K562 (cell line): ENCODE measurements around the gene ZNF865. TPM values are rescaled to one million over a fixed set of nuclear protein-coding genes. Genes with fewer than 3 reads are reported as not detected.
A peak's percentile ranks its signal among the peaks of the same experiment; 100 is the strongest.

Experiments used
- ATAC-seq: fragments of 200-7000 bp; cut with Tn5 transposase; 3 replicates; pipeline ENCODE4 v1.9.1; 2020; ENCODE audit warnings: moderate library complexity
- BruUV-seq: library from RNA; stranded (reverse); fragments of 400-500 nt; replicated peaks from 2 replicates; lab custom pipeline; 2021; lab: Mats Ljungman, UMichigan
- CTCF ChIA-PET: fragments of 300-600 bp; formaldehyde crosslinking; extraction: SDS; loops from one replicate; lab custom pipeline; 2021; ENCODE audit warnings: low intra/inter-chr PET ratio; lab: Yijun Ruan, JAX
- POLR2A ChIA-PET: fragments of 300-600, 350-650 bp; sonication (Branson Sonifier 250); formaldehyde crosslinking; extraction: SDS; loops from one replicate; lab custom pipeline; 2021; ENCODE audit warnings: antibody characterized with exemption, inconsistent platforms; lab: Yijun Ruan, JAX
- DNase-seq, 4 experiments: peaks; one replicate each; pipeline versions ENCODE4 v3.0.0 to v3.0.0-alpha.2; 2011 to 2018; ENCODE audit warnings: low spot score in 3 of 4, mixed read lengths in 3 of 4; ENCODE audit errors: extremely low read depth in 1 of 4
- FAIRE-seq: peaks from 2 replicates; lab custom pipeline; 2011; peaks lifted over from hg19 to GRCh38; lab: Jason Lieb, UNC
- H2AFZ ChIP-seq: 2 replicates; pipeline ENCODE4 v1.6.0; 2011; ENCODE audit warnings: low read depth, low read length, control low read depth, inconsistent platforms
- H3K27ac ChIP-seq: fragments of 200-600 bp; 3 replicates; pipeline ENCODE4 v1.8.0; 2011; ENCODE audit warnings: low read depth, mild to moderate bottlenecking, control low read depth, inconsistent platforms, low read length, moderate library complexity, mixed read lengths; ENCODE audit errors: extremely low read depth
- H3K27me3 ChIP-seq, 2 experiments: fragments of 300-600 bp in 1 of 2; 2 replicates in 1 of 2; 3 replicates in 1 of 2; pipeline versions ENCODE4 v1.6.0 to v1.8.0; 2011; ENCODE audit warnings: inconsistent platforms in 2 of 2, low read length in 2 of 2, mild to moderate bottlenecking in 1 of 2, mixed read lengths in 1 of 2, moderate library complexity in 1 of 2; ENCODE audit not compliant: control insufficient read depth in 2 of 2, insufficient read depth in 2 of 2
- H3K36me3 ChIP-seq: fragments of 300-600 bp; 3 replicates; pipeline ENCODE4 v1.8.0; 2011; ENCODE audit warnings: mild to moderate bottlenecking, low read length, inconsistent platforms; ENCODE audit not compliant: control insufficient read depth, insufficient read depth
- H3K4me1 ChIP-seq, 2 experiments: fragments of 200-600 bp in 1 of 2; replicated peaks in 1 of 2; 2 replicates in 1 of 2; 3 replicates in 1 of 2; pipeline versions ENCODE4 v1.5.1 to v1.8.0; 2011; ENCODE audit warnings: inconsistent platforms in 2 of 2, low read length in 2 of 2, mild to moderate bottlenecking in 1 of 2, mixed read lengths in 1 of 2, moderate library complexity in 1 of 2; ENCODE audit not compliant: control insufficient read depth in 2 of 2, insufficient read depth in 2 of 2
- H3K4me2 ChIP-seq: 2 replicates; pipeline ENCODE4 v1.6.1; 2011; ENCODE audit warnings: low read length, control low read depth, inconsistent platforms, mixed read lengths; ENCODE audit not compliant: insufficient read depth
- H3K4me3 ChIP-seq: fragments of 200-600 bp; sonication (generic), shearing (Covaris generic); 2 replicates; pipeline ENCODE4 v1.5.1; 2016; ENCODE audit warnings: control low read depth, inconsistent platforms
- H3K79me2 ChIP-seq: fragments of 200-600 bp; 3 replicates; pipeline ENCODE4 v1.8.0; 2011; ENCODE audit warnings: low read length, inconsistent platforms; ENCODE audit not compliant: control insufficient read depth, insufficient read depth
- H3K9ac ChIP-seq, 2 experiments: 2 replicates each; pipeline versions ENCODE4 v1.6.0 to v1.6.1; 2011; ENCODE audit warnings: low read depth in 2 of 2, low read length in 2 of 2, control low read depth in 1 of 2, inconsistent platforms in 1 of 2, mild to moderate bottlenecking in 1 of 2, mixed read lengths in 1 of 2; ENCODE audit not compliant: insufficient read depth in 1 of 2
- H3K9me1 ChIP-seq: one replicate; pipeline ENCODE4 v1.6.0; 2011; ENCODE audit warnings: inconsistent platforms, mild to moderate bottlenecking, low read length, moderate library complexity; ENCODE audit not compliant: control insufficient read depth, insufficient read depth
- H3K9me3 ChIP-seq: replicated peaks from 2 replicates; pipeline ENCODE4 v1.5.1; 2011; ENCODE audit warnings: low read depth, low read length, inconsistent platforms; ENCODE audit not compliant: control insufficient read depth, insufficient read depth
- H4K20me1 ChIP-seq: replicated peaks from 2 replicates; pipeline ENCODE4 v1.6.1; 2011; ENCODE audit warnings: low read length, inconsistent platforms, mixed read lengths; ENCODE audit not compliant: control insufficient read depth, insufficient read depth
- CSDE1 ChIP-seq, 2 experiments: fragments of 450-650 bp; IDR thresholded peaks; 2 replicates each; pipeline ENCODE4 v1.6.1; 2016; ENCODE audit warnings: mild to moderate bottlenecking in 1 of 2
- DEAF1 ChIP-seq: fragments of 450-650 bp; formaldehyde crosslinking; IDR thresholded peaks from 2 replicates; pipeline ENCODE4 v1.4.0; 2020; ENCODE audit warnings: mild to moderate bottlenecking, moderate library complexity
- FOSL1 ChIP-seq: fragments of 200-800 bp; sonication (Bioruptor generic); conservative IDR thresholded peaks from 2 replicates; pipeline ENCODE4 v1.6.1; 2016; ENCODE audit warnings: missing genetic modification characterization, missing compliant biosample characterization
- GABPA ChIP-seq: fragments of 200-800 bp; sonication (Bioruptor generic); conservative IDR thresholded peaks from 2 replicates; pipeline ENCODE4 v1.6.1; 2016; ENCODE audit warnings: low read depth, missing genetic modification characterization, missing compliant biosample characterization
- HNRNPL ChIP-seq: fragments of 200-400 bp; formaldehyde crosslinking; IDR thresholded peaks from 2 replicates; pipeline ENCODE4 v1.6.1; 2017; ENCODE audit warnings: low read depth, mild to moderate bottlenecking, low read length
- NFRKB ChIP-seq: fragments of 450-650 bp; IDR thresholded peaks from 2 replicates; pipeline ENCODE4 v1.6.1; 2016; ENCODE audit warnings: low read depth
- POLR2AphosphoS5 ChIP-seq: IDR thresholded peaks from 2 replicates; pipeline ENCODE4 v1.6.1; 2011; ENCODE audit warnings: mild to moderate bottlenecking, low read depth, low read length, moderate library complexity; ENCODE audit not compliant: control insufficient read depth, insufficient read depth
- U2AF2 ChIP-seq: fragments of 200-400 bp; formaldehyde crosslinking; optimal IDR thresholded peaks from 2 replicates; pipeline ENCODE3; 2017; ENCODE audit warnings: low read depth, mild to moderate bottlenecking, low read length
- ZKSCAN1 ChIP-seq: fragments of 150-350 bp; IDR thresholded peaks from 2 replicates; pipeline ENCODE4 v1.6.1; 2016; ENCODE audit warnings: low read depth, low read length
- ZNF511 ChIP-seq: sonication (generic); formaldehyde crosslinking; IDR thresholded peaks from 2 replicates; pipeline ENCODE4 v1.8.0; 2022; ENCODE audit warnings: mild to moderate bottlenecking, missing genetic modification reagents
- ZNF586 ChIP-seq: fragments of 450-650 bp; formaldehyde crosslinking; conservative IDR thresholded peaks from 2 replicates; pipeline ENCODE4 v1.4.0; 2020; ENCODE audit warnings: mild to moderate bottlenecking, moderate library complexity
- ZNF79 ChIP-seq: fragments of 250-450 bp; sonication (Bioruptor Pico); IDR thresholded peaks from 2 replicates; pipeline ENCODE4 v1.4.0; 2020; ENCODE audit warnings: low read depth, mild to moderate bottlenecking, moderate library complexity
- whole genome bisulfite sequencing: fragments of 100-300 bp; shearing (Covaris generic); methylation state at CpG from one replicate; pipeline ENCODE4 v1.1.6; 2016; ENCODE audit warnings: low coverage, mixed read lengths; ENCODE audit not compliant: insufficient coverage; ENCODE audit errors: missing lambda C conversion rate; 5-methylcytosine and 5-hydroxymethylcytosine counted together
- in situ Hi-C: fragments of 300-500 bp; cut with MboI; formaldehyde crosslinking; loops from 4 replicates; pipeline ENCODE4 v1.15.0; 2018; ENCODE audit warnings: inconsistent platforms, mixed read lengths
- intact Hi-C: fragments of 100-400 bp; cut with micrococcal nuclease; formaldehyde crosslinking; loops from 2 replicates; pipeline ENCODE4 v1.14.2; 2022
- polyA plus RNA-seq, 8 experiments: library from polyadenylated mRNA; depleted of rRNA in 4 of 8; stranded (reverse) in 5 of 8; unstranded in 3 of 8; fragments of >200 nt; fragmentation: Nextera tagmentation in 2 of 8; fragmentation: Illumina TruSeq in 1 of 8; extraction: Ambion mirVana in 2 of 8; extraction: Trizol in 1 of 8; gene quantifications; 2 replicates each; pipeline versions ENCODE4 v1.2.1 to v1.2.3, GENCODE V29; 2011 to 2014; ENCODE audit warnings: inconsistent platforms in 1 of 8, missing spikeins in 1 of 8
- total RNA-seq, 7 experiments: library from RNA; depleted of rRNA in 6 of 7; stranded (reverse); fragments of >200 nt in 6 of 7; fragmentation: Illumina TruSeq in 2 of 7; extraction: Trizol in 2 of 7; gene quantifications; 2 replicates each; pipeline versions ENCODE4 v1.2.1 to v1.2.3, GENCODE V29; 2011 to 2021; ENCODE audit warnings: low replicate concordance in 1 of 7
- TF ChIP-seq, protein P1 (sequence below): sonication (generic); formaldehyde crosslinking; IDR thresholded peaks from 2 replicates; pipeline ENCODE4 v1.8.1; 2023; ENCODE audit warnings: mild to moderate bottlenecking, missing genetic modification reagents
- TF ChIP-seq, protein P2 (sequence below), 3 experiments: IDR thresholded peaks in 2 of 3; conservative IDR thresholded peaks in 1 of 3; 2 replicates each; pipeline ENCODE4 v1.5.1; 2011 to 2012; ENCODE audit warnings: low read length in 3 of 3, mild to moderate bottlenecking in 3 of 3, control low read depth in 2 of 3, improper control_type of control experiment in 1 of 3, inconsistent platforms in 1 of 3, low read depth in 1 of 3, mixed read lengths in 1 of 3, moderate library complexity in 1 of 3; ENCODE audit not compliant: insufficient read depth in 2 of 3

The ZNF865 gene
- total and polyA plus RNA-seq, 9 of the 15 experiments (the other 6 are each of a cell fraction or from before 2014, with no cell fraction given), result 0.40 to 18.8 (median 1.6) TPM; not detected in 2

DNA sequence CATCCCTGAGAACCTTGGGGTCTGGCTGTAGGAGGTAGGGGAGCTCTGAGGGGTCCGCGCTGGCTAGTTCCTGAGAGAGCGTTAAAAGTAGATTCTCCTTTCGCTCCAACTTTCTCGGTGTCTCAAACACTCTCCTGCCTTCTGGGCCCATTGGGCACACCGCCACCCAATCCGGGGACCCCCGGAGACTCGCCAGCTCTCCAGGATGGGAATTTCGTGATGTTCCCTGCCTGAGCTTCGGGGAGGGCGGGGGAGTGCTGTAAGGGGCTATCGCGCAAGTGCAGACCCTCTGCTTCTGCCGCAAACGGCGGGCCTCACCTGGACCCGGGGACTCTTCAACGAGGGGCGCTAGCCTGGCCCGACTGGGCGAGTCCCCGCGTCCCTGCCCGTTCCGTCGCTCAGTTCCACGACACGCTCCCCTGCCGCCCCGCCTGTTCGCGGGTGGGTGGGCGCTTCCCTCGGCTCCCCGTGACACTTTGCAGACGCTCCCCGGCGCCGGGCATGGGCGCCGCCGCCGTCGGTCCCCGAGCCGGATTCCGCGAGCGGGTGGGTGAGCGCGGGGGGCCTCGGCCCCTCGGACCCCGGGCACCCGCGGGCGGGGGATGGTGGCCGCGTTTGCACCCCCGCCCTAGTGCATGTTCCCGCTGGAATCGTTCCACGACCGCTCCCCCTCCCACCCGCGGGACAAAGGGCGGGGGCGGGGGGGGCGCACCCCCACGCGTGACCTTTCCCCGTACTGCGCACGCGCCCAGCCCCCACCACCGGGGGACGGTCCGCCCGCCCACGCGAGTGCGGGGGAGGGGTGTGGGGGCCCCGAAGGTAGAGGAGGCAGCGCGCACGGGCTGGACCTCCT is 42.5 kb downstream of the ZNF865 start, which contains the start of gene CCDC106:
TSS of gene CCDC106 (plus strand) at position 481 of the 853 bp plus-strand sequence. CDS start 835 bp downstream, outside the sequence.
- intact Hi-C loops, result no loop called here
- Histone ChIP-seq H3K9me3 (no peaks in the 10 kb centered on the region), H3K36me3 (peaks cover 49% of the 10 kb centered on the region; the same call in 2 of the 3 replicates), H3K4me1 (peaks cover 26 to 78% of the 10 kb centered on the region in 2 experiments), H3K27ac (peak within 1 kb of the TSS; percentile 90), H3K9me1 (no peaks in the 10 kb centered on the region), H3K4me3 (peak within 1 kb of the TSS; percentile 68), H3K4me2 (peak within 1 kb of the TSS; percentile 90), H3K79me2 (peaks cover 57% of the 10 kb centered on the region), H2AFZ (peak within 1 kb of the TSS; percentile 95), H4K20me1 (no peaks in the 10 kb centered on the region), H3K27me3 (no peaks in the 10 kb centered on the region), H3K9ac (peak within 1 kb of the TSS; percentile 89 to 98)
- ChIA-PET POLR2A (interaction anchor here (0.5 to 1.8 kb wide), 11 partner anchors 10 to 612 kb away, joined by 3 to 7 read pairs (median 3); partner anchors contain the start of gene ZNF865), CTCF (interaction anchor here (0.7 kb wide), 1 partner anchor 13 kb away, joined by 4 read pairs; no protein-coding TSS in a partner anchor)
- in situ Hi-C loops, result loop anchor here (25.0 kb wide), 2 partner anchors 511 to 664 kb away; partner anchors contain the start of genes TNNT1 and ZSCAN5A
- 3% methylated on average over 38 of the region's 87 CpGs for WGBS
- ATAC-seq (peak; percentile 53), FAIRE-seq (peak; percentile 76), DNase-seq (peak; percentile 81 to 86 (median 84))
- no TSS peak for BruUV-seq
- TF ChIP-seq CSDE1 (IDR thresholded peaks at IDR 0.05) (no peak; a peak in 1 of 4 replicates), ZNF79 (no peak), DEAF1 (CRISPR knock-in tag) (no peak), NFRKB (no peak), ZNF586 (CRISPR knock-in tag) (no peak), HNRNPL (peak; percentile 74), POLR2AphosphoS5 (no peak), U2AF2 (no peak), GABPA (tag) (0 out of 2 replicates have a peak, but pooled peaks have one; percentile 14), ZNF511 (CRISPR knock-in tag) (peak; percentile 55; the same call in 1 of the 2 replicates), FOSL1 (no peak), ZKSCAN1 (no peak)
- TF ChIP-seq, protein P1, sequence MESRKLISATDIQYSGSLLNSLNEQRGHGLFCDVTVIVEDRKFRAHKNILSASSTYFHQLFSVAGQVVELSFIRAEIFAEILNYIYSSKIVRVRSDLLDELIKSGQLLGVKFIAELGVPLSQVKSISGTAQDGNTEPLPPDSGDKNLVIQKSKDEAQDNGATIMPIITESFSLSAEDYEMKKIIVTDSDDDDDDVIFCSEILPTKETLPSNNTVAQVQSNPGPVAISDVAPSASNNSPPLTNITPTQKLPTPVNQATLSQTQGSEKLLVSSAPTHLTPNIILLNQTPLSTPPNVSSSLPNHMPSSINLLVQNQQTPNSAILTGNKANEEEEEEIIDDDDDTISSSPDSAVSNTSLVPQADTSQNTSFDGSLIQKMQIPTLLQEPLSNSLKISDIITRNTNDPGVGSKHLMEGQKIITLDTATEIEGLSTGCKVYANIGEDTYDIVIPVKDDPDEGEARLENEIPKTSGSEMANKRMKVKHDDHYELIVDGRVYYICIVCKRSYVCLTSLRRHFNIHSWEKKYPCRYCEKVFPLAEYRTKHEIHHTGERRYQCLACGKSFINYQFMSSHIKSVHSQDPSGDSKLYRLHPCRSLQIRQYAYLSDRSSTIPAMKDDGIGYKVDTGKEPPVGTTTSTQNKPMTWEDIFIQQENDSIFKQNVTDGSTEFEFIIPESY (CRISPR knock-in tag), result no peak; the same call in 1 of the 2 replicates
- TF ChIP-seq, protein P2, sequence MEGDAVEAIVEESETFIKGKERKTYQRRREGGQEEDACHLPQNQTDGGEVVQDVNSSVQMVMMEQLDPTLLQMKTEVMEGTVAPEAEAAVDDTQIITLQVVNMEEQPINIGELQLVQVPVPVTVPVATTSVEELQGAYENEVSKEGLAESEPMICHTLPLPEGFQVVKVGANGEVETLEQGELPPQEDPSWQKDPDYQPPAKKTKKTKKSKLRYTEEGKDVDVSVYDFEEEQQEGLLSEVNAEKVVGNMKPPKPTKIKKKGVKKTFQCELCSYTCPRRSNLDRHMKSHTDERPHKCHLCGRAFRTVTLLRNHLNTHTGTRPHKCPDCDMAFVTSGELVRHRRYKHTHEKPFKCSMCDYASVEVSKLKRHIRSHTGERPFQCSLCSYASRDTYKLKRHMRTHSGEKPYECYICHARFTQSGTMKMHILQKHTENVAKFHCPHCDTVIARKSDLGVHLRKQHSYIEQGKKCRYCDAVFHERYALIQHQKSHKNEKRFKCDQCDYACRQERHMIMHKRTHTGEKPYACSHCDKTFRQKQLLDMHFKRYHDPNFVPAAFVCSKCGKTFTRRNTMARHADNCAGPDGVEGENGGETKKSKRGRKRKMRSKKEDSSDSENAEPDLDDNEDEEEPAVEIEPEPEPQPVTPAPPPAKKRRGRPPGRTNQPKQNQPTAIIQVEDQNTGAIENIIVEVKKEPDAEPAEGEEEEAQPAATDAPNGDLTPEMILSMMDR (IDR thresholded peaks at IDR 0.05 in 2 of 3, conservative IDR thresholded peaks at IDR 0.05 in 1 of 3; ENCODE audit: insufficient read depth in 2 of 3, low read depth in 1 of 3, low read length in 3 of 3), result no peak
